Stimulated activated CD4-positive, alpha-beta T cell treated with anti-CD3 and anti-CD28 coated beads, Interleukin-2, amount 100 ng/mL, for 48 hours (primary cell): ENCODE results near the gene SERPINF2.
"Not testable (repeated sequence)": the region's sequence is repeated elsewhere in the genome, so short reads cannot be mapped to it uniquely, and the experiment has no call there.

Experiments
- DNase-seq, 2 donors: peaks; one replicate each; pipeline ENCODE4 v3.0.0-alpha.2; 2020

SERPINF2 gene

DNA sequence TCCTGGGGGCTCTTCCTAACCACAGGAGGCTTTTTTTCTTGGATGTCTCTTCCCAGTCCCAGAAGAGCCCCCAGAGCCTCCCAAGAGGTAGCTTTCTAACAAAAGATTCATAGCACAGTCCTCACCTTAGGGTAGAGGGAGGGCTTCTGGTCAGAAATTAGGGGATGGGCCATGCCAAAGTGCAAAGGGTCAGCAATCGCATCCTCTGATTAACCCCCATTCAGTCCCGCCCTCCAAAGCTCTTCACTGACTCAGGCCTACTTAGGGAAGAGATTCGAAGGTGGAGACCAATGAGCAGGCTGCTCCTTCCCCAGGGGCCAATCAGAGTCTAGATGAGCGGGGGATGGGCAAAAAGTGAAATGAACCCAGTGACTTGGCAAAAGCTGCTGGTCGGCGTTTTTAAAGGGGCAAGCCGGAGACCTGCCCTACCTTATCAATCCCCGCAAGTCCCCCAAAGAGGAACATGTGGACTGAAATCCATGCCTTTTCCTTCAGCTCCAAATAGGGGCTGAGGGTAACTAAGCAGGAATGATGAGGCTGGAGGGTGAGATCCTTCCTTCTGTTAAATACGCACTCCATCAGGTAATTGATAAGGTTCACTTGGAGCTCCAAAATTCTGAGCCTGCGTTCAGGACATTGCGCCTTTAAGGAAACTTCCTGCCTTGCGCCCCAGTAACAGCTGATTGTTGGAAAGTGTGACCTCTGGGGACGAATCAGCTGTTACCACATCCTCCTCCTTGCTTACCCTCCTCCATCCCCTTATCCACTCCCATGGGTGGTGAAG is 25.6 kb upstream of the SERPINF2 start:
- peak; percentile 75 to 83 for DNase-seq

DNA sequence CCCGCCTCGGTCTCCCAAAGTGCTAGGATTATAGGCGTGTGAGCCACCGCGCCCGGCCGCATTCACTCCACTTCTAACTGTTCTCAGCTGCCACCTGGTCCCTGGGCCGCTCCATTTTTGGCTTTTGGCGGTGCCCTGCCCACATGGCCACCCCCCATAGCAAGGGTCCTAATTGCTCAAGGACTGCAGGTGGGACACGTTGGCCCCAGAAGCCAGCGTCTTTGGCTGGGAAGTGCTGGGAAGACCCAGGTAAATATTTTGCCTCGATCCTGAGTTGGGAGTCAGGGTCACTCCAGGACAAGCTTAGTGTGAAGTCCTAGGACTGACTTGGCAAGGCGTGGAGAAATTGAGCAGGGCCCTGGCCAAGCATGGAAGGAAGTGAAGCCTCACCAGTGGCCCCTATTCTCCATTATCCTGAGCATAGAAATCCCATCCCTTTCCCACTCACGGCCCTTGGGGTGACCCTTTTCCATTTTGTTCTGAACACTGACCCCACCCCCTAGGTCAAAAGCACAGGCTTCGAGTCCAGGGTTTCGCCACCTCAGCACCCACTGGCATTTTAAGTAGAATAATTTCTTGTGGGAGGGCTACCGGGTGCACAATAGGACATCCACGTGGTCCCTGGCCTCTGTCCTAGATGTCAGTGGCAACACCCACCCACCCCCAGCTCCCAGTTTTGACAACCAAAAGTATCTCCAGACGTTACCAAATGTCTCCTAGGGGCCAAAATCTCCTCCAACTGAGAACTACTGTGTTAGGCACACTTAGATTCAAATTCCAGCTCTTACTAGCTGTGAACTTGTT is 24.1 kb upstream of the SERPINF2 start:
- DNase-seq: no peak

DNA sequence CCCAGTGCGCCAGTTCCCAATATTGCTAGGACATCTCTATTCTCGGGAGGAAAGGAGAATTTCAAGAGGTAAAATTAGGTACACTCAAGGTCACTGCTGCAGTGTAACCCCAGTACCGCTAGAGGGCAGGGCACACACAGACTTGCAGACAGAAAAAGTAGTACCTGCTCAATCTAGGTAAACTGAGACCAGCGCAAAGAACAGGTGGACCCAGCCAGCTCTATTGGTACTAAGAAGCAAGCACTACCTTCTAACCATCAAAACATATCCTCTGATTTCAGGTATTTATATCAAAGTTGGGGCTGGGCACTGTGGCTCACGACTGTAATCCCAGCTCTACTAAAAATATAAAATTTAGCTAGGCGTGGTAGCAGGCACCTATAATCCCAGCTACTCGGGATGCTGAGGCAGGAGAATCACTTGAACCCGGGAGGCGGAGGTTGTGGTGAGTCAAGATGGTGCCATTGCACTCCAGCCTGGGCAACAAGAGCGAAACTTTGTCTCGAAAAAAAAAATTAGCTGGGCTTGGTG is 21.8 kb upstream of the SERPINF2 start:
- DNase-seq: peak; percentile 66 to 68

DNA sequence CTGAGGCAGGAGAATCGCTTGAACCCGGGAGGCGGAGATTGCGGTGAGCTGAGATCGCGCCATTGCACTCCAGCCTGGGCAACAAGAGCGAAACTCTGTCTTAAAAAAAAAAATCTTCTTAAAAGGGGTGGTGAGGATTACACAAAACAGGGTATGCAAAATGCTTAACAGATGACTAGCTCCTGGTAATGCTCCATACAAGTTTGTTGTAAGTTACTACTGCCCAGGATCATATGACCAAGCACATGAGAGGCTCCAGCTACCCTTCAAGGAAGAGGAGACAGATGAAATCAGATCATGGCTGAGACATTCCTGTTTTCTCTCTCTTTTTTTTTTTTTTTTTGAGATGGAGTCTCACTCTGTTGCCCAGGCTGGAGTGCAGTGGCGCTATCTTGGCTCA is 20.6 kb upstream of the SERPINF2 start:
- DNase-seq: not testable (repeated sequence)

DNA sequence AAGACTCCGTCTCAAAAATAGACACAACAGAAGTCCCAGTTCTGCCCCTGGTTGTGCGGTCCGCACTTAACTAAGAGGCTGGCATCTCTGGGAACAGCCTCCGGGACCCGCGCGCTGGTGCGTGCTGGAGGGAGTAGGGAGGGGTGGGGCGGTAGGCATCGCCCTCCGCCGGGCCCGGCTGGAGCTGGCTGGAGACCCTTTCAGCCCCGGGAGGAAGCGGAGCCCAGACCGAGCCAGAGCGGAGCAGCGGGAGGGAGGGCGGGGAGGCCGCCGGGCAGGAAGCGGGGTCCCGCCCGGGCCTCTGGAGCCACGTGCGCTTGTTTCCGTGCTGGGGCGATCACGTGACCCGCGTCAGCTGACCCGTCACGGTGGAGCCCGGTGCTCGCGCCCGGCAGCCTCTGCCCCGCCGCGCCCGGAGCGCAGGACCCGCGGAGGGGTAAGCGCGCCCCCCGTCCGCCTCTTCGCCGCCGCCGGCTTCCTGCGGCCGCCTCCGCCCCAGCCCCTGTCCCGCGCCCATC is 18.3 kb upstream of the SERPINF2 start, which contains the start of gene WDR81:
Gene WDR81 (plus strand): TSS at position 354 of the 518 bp plus-strand sequence. CDS start 256 bp downstream, outside the sequence.
- DNase-seq: peak; percentile 81 to 84

DNA sequence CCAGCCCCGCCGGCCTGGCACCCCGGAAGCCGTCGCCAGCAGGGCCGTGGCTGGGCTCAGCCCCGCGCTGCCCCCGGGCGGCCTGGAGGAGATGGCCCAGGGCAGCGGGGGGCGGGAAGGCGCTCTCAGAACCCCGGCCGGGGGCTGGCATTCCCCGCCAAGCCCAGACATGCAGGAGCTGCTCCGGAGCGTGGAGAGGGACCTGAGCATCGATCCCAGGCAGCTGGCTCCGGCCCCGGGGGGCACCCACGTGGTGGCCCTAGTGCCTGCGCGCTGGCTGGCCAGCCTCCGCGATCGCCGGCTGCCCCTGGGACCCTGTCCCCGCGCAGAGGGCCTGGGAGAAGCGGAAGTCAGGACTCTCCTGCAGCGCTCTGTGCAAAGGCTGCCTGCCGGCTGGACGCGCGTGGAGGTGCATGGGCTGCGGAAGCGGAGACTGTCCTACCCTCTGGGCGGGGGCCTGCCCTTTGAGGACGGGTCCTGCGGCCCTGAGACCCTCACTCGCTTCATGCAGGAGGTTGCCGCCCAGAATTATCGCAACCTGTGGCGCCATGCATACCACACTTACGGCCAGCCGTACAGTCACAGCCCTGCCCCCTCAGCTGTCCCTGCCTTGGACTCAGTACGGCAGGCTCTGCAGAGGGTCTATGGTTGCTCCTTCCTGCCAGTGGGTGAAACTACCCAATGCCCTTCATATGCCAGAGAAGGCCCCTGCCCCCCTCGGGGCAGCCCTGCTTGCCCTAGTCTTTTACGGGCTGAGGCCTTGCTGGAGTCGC is 17.6 kb upstream of the SERPINF2 start:
- no peak for DNase-seq

DNA sequence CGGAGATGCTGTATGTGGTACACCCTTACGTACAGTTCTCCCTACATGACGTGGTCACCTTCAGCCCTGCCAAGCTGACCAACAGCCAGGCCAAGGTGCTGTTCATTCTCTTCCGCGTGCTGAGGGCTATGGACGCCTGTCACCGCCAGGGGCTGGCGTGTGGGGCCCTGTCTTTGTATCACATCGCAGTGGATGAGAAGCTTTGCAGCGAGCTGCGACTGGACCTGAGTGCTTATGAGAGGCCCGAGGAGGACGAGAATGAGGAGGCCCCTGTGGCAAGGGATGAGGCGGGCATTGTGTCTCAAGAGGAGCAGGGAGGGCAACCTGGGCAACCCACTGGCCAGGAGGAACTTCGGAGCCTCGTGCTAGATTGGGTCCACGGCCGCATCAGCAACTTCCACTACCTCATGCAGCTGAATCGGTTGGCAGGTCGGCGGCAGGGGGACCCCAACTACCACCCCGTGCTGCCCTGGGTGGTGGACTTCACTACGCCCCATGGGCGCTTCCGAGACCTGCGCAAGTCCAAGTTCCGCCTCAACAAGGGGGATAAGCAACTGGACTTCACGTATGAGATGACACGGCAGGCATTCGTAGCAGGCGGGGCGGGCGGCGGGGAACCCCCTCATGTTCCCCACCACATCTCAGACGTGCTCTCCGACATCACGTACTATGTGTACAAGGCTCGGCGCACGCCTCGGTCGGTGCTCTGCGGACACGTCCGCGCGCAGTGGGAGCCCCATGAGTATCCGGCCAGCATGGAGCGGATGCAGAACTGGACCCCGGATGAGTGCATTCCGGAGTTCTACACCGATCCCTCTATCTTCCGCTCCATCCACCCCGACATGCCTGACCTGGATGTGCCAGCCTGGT is 16.8 kb upstream of the SERPINF2 start:
- DNase-seq: no peak

DNA sequence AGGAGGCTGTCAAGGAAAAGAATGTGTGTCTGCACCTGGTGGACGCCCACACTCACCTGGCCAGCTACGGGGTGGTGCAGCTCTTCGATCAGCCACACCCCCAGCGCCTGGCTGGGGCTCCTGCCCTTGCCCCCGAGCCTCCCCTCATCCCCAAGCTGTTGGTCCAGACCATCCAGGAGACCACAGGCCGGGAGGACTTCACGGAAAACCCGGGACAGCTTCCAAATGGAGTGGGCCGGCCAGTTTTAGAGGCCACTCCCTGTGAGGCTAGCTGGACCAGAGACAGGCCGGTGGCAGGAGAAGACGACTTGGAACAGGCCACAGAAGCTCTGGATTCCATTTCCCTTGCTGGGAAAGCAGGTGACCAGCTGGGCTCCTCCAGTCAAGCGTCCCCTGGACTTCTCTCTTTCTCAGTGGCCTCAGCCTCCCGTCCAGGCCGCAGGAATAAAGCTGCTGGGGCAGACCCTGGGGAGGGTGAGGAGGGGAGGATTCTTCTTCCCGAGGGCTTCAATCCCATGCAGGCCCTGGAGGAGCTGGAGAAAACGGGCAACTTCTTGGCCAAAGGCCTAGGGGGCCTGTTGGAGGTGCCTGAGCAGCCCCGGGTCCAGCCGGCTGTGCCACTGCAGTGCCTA is 15.9 kb upstream of the SERPINF2 start:
- DNase-seq: no peak

DNA sequence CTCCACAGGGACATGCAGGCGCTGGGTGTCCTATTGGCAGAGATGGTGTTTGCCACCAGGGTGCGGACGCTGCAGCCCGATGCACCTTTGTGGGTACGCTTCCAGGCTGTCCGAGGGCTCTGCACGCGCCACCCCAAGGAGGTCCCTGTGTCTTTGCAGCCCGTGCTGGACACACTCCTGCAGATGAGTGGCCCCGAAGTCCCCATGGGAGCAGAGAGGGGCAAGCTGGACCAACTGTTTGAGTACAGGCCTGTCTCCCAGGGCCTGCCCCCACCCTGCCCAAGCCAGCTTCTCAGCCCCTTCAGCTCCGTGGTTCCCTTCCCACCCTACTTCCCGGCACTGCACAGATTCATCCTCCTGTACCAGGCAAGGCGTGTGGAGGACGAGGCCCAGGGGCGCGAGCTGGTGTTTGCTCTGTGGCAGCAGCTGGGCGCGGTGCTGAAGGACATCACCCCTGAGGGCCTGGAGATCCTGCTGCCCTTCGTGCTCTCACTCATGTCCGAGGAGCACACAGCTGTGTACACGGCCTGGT is 15.3 kb upstream of the SERPINF2 start:
- DNase-seq: no peak

DNA sequence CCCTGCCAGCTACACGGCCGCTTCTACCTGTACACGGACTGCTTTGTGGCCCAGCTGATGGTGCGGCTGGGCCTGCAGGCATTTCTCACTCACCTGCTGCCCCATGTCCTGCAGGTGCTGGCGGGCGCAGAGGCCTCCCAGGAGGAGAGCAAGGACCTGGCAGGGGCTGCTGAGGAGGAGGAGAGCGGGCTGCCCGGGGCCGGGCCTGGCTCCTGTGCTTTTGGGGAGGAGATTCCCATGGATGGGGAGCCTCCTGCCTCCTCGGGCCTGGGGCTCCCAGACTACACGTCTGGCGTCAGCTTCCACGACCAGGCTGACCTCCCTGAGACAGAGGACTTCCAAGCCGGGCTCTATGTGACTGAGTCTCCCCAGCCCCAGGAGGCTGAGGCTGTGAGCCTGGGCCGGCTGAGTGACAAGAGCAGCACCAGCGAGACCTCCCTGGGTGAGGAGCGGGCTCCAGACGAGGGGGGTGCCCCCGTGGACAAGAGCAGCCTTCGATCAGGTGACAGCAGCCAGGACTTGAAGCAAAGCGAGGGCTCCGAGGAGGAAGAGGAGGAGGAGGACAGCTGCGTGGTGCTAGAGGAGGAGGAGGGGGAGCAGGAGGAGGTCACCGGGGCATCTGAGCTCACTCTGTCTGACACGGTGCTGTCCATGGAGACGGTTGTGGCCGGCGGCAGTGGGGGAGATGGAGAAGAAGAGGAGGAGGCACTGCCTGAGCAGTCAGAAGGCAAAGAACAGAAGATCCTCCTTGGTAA is 14.6 kb upstream of the SERPINF2 start:
- DNase-seq: no peak

DNA sequence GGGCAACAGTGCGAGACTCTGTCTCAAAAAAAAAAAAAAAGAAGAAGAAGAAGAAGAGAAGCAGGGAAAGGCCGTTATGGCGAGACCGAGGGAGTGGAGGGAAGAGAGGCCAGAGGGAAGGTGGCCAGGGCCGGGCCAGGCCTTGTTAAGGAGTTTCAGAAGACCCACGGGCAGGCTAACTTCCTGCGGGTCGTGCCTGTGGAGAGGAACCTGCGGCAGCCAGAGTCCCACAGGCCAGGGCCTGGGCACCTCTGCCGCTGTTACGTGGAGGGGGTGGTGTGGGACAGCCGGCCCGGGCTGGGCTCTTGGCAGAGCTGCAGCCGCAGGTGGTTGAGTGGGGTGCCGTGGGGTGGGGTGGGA is 12.7 kb upstream of the SERPINF2 start:
- DNase-seq: no peak

DNA sequence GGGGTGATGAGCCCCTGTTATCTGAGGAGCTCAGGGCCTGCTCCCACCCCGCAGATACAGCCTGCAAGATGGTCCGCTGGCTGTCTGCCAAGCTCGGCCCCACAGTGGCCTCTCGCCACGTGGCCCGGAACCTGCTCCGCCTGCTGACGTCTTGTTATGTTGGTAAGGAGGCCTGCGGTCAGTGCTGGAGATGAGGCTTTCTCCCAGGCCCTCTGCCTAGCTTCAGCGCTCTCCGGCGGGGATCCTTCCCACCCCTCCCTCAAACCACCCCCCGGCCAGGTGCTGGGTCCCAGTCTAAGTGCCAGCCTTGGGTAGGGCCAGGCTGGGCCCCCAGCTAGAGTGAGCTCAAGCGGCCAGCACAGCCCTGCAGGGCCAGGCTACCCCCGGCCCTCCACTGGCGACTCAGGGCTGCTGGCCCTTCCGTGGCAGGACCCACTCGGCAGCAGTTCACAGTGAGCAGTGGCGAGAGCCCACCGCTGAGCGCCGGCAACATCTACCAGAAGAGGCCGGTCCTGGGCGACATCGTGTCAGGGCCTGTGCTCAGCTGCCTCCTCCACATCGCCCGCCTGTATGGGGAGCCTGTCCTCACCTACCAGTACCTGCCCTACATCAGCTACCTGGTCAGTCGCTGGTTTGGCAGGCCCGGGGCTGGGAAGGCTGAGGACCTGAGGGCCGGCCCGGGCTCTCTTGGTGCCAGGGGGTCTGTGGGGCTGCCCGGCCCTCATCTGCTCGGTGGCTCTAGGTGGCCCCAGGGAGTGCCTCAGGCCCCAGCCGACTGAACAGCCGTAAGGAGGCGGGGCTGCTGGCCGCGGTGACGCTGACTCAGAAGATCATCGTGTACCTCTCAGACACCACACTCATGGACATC is 12.1 kb upstream of the SERPINF2 start:
- DNase-seq: no peak

DNA sequence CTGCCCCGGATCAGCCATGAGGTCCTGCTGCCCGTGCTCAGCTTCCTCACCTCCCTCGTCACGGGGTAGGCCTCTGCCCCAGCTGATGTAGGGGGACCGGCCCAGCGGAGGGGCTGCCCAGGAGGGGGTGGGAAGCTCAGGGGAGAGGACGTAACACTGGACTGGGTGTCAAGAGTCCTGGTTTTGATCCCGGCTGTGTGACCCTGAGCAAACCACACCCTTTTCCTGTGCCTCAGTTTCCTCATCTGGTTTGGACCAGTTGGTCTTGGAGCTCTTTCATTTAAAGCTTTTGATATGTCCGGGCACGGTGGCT is 11.5 kb upstream of the SERPINF2 start:
- DNase-seq: no peak

DNA sequence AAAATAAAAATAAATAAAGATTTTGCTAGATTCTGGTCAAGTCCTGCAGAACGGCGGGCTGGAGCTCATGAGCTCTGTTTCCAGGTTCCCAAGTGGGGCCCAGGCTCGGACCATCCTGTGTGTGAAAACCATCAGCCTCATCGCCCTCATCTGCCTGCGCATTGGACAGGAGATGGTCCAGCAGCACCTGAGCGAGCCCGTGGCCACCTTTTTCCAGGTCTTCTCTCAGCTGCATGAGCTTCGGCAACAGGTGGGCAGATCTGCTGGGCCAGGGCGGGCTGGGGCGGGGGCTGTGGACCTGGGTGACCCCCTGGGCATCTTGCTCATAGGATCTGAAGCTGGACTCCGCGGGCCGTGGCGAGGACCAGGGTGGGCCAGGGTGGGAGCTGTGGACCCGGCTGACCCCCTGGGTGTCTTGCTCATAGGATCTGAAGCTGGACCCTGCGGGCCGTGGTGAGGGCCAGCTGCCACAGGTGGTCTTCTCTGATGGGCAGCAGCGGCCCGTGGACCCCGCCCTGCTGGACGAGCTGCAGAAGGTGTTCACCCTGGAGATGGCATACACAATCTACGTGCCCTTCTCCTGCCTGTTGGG is 10.3 kb upstream of the SERPINF2 start:
- DNase-seq: no peak

DNA sequence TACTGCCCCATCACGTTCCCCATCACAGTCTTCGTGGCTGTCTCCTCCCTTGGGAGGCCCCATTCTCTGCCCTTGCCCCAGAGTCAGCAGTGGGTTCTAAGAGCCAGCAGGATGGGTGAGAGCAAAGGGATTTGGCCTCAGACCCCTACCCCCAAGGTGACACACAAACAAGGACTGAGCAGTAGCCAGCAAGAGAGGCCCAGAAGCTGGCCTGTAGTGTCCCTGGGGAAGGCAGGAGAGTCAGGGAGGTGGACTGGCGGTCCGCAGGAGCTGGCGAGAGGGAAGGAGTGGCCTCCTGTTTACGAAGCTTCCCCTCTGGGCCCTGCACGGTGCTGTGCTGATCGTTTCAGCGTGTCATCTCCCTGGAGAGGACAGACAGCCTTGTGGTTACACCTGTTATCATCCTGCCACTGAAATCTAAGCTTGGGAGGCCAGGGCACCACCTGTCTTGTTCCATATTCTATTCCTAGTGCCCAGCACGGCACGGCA is 9.8 kb upstream of the SERPINF2 start:
- DNase-seq: no peak

DNA sequence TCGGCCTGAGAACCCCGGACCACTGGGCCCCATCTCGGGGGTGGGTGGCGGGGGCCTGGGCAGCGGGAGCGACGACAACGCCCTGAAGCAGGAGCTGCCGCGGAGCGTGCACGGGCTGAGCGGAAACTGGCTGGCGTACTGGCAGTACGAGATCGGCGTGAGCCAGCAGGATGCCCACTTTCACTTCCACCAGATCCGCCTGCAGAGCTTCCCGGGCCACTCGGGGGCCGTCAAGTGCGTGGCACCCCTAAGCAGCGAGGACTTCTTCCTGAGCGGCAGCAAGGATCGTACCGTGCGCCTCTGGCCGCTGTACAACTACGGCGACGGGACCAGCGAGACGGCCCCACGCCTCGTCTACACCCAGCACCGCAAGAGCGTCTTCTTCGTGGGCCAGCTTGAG is 8.9 kb upstream of the SERPINF2 start:
- DNase-seq: no peak

DNA sequence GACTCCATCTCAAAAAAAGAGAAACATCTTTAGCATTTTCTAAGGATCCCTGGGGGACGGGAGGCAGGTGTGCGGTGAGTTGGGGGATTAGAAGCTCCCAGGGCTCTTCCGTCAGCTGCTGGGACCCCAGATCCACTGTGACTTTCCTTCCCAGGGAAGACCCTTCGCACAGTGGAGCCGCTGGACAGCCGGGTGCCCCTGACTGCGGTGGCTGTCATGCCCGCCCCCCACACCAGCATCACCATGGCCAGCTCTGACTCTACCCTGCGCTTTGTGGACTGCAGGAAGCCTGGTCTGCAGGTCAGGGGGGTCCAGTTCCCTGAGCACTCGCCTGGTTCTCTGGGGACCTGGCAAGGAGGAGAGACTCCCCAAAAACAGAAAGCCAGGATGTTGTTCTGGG is 7.3 kb upstream of the SERPINF2 start:
- DNase-seq: no peak

DNA sequence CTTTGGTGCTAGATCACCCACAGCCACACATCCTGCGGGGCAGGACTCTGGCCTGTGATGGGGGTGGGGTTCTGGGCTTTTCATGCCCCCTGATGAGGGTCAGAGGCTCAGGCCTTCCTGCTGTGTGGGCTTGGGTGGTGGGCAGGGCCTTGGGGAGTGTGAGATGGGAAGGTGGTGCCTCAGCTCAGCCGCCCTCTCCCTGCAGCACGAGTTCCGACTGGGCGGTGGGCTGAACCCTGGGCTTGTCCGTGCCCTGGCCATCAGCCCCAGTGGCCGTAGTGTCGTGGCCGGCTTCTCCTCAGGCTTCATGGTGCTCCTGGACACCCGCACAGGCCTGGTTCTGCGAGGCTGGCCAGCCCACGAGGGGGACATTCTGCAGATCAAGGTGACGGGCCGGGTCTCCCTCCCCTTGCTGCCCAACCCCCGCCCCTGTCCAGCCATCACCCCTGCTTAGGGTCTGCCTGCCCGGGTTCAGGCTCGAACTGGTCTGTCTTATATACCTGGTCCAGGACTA is 6.8 kb upstream of the SERPINF2 start:
- DNase-seq: no peak
